HepG2 (cell line): ENCODE results near the gene CFAP61.

Experiments used
- CTCF ChIP-seq: sonication (generic); formaldehyde crosslinking; IDR thresholded peaks from 2 replicates; pipeline ENCODE4 v1.5.0; 2020; ENCODE audit warnings: mild to moderate bottlenecking, missing genetic modification reagents, moderate library complexity
- MED1 ChIP-seq: sonication (generic); formaldehyde crosslinking; IDR thresholded peaks from 2 replicates; pipeline ENCODE4 v1.4.0; 2020; ENCODE audit warnings: missing genetic modification reagents
- MTA1 ChIP-seq: sonication (generic); formaldehyde crosslinking; IDR thresholded peaks from 2 replicates; pipeline ENCODE4 v1.4.0; 2020; ENCODE audit warnings: missing genetic modification reagents, mild to moderate bottlenecking, borderline replicate concordance
- NPAS2 ChIP-seq: sonication (generic); formaldehyde crosslinking; IDR thresholded peaks from 2 replicates; pipeline ENCODE4 v1.8.0; 2022; ENCODE audit warnings: mild to moderate bottlenecking, missing genetic modification reagents, borderline replicate concordance
- PLRG1 ChIP-seq: fragments of 450-650 bp; conservative IDR thresholded peaks from 2 replicates; pipeline ENCODE4 v1.6.1; 2016
- RAD21 ChIP-seq: fragments of 450-650 bp; formaldehyde crosslinking; IDR thresholded peaks from 2 replicates; pipeline ENCODE4 v1.5.0; 2020; ENCODE audit warnings: mild to moderate bottlenecking
- RAD51 ChIP-seq: fragments of 450-650 bp; IDR thresholded peaks from 2 replicates; pipeline ENCODE4 v1.6.1; 2016; ENCODE audit warnings: borderline replicate concordance
- SRSF9 ChIP-seq: fragments of 200-400 bp; formaldehyde crosslinking; IDR thresholded peaks from 2 replicates; pipeline ENCODE4 v1.6.1; 2018; ENCODE audit warnings: borderline replicate concordance, mild to moderate bottlenecking, low read depth, low read length; ENCODE audit not compliant: insufficient read depth, poor library complexity, severe bottlenecking
- TBP ChIP-seq: sonication (generic); formaldehyde crosslinking; IDR thresholded peaks from 2 replicates; pipeline ENCODE4 v1.5.0; 2020; ENCODE audit warnings: missing genetic modification reagents
- WIZ ChIP-seq: sonication (generic); formaldehyde crosslinking; IDR thresholded peaks from 2 replicates; pipeline ENCODE4 v1.5.1; 2020; ENCODE audit warnings: mild to moderate bottlenecking, missing genetic modification reagents
- XBP1 ChIP-seq: sonication (generic); formaldehyde crosslinking; IDR thresholded peaks from 2 replicates; pipeline ENCODE4 v1.5.0; 2020; ENCODE audit warnings: missing genetic modification reagents
- ZNF205 ChIP-seq: IDR thresholded peaks from 2 replicates; pipeline ENCODE4 v1.6.1; 2018; ENCODE audit warnings: missing biosample characterization, missing genetic modification reagents
- ZNF768 ChIP-seq: sonication (generic); formaldehyde crosslinking; IDR thresholded peaks from 2 replicates; pipeline ENCODE4 v1.4.0; 2020; ENCODE audit warnings: missing genetic modification reagents
- TF ChIP-seq, protein P1 (sequence below): sonication (generic); formaldehyde crosslinking; conservative IDR thresholded peaks from 2 replicates; pipeline ENCODE4 v1.5.0; 2020; ENCODE audit warnings: missing genetic modification reagents

GRCh38 chr20:20304942-20305341, 252.6 kb downstream of the CFAP61 start:
- TF ChIP-seq PLRG1 (no peak), MED1 (CRISPR knock-in tag) (no peak), CTCF (CRISPR knock-in tag) (no peak), ZNF205 (no peak), RAD21 (CRISPR knock-in tag) (no peak), SRSF9 (no peak), XBP1 (CRISPR knock-in tag) (no peak), RAD51 (no peak), TBP (CRISPR knock-in tag) (no peak), NPAS2 (CRISPR knock-in tag) (no peak), MTA1 (CRISPR knock-in tag) (no peak), ZNF768 (CRISPR knock-in tag) (no peak), WIZ (CRISPR knock-in tag) (no peak)
- TF ChIP-seq, protein P1, sequence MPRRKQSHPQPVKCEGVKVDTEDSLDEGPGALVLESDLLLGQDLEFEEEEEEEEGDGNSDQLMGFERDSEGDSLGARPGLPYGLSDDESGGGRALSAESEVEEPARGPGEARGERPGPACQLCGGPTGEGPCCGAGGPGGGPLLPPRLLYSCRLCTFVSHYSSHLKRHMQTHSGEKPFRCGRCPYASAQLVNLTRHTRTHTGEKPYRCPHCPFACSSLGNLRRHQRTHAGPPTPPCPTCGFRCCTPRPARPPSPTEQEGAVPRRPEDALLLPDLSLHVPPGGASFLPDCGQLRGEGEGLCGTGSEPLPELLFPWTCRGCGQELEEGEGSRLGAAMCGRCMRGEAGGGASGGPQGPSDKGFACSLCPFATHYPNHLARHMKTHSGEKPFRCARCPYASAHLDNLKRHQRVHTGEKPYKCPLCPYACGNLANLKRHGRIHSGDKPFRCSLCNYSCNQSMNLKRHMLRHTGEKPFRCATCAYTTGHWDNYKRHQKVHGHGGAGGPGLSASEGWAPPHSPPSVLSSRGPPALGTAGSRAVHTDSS (CRISPR knock-in tag), result no peak
